ENCODE results near the gene FSTL3. TPM values are rescaled to one million over a fixed set of nuclear protein-coding genes. Genes with fewer than 3 reads are reported as not detected.

Gene FSTL3
- total RNA-seq, 2 experiments from 2014 or later = 6.2 to 6.5 TPM

DNA sequence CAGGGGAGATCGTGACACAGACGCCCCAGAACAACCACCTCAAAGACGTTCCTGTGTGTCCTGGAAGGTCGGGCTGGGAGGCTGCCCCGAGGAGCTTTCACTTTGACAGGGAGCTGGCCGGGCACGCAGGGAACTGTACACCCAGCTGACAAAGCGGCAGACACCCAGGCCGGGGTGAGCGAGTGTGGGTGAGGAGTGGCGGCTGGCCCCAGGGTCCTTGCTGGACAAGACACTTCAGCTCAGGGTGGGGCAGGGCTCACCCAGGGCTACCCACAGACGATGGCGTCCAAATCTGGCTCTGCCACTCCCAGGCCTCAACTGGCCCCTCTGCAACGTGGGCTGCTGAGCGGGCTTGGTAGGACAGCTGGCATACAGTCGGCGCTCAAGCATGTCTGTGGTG is 34.5 kb upstream of the FSTL3 start:
- Mint-ChIP-seq H3K27me3 (peaks cover 4% of the 10 kb centered on the region), H3K4me3 (no peak overlapping the region), H3K36me3 (peaks cover 4% of the 10 kb centered on the region), H3K27ac (no peak overlapping the region), H3K9me3 (no peaks in the 10 kb centered on the region), H3K4me1 (peaks cover 7% of the 10 kb centered on the region)
- DNase-seq = no peak

GRCh38 chr19:642767-643727 is 33.1 kb upstream of the FSTL3 start:
- no peak overlapping the region for H3K27ac Mint-ChIP-seq
- peaks cover 7% of the 10 kb centered on the region for H3K4me1 Mint-ChIP-seq

GRCh38 chr19:643736-644135 is 32.5 kb upstream of the FSTL3 start:
- Mint-ChIP-seq H3K27me3 (peaks cover 4% of the 10 kb centered on the region), H3K9me3 (no peaks in the 10 kb centered on the region), H3K27ac (no peak overlapping the region), H3K36me3 (peaks cover 8% of the 10 kb centered on the region), H3K4me1 (peaks cover 5% of the 10 kb centered on the region), H3K4me3 (no peak overlapping the region)
- DNase-seq = no peak

More at GRCh38 chr19:642767-643727, 33.1 kb upstream of the FSTL3 start:
- H3K9me3 Mint-ChIP-seq = no peaks in the 10 kb centered on the region
- H3K36me3 Mint-ChIP-seq = peaks cover 5% of the 10 kb centered on the region
- no peak for DNase-seq
- H3K4me3 Mint-ChIP-seq = peak overlapping the region; percentile 2
- peaks cover 4% of the 10 kb centered on the region for H3K27me3 Mint-ChIP-seq

GRCh38 chr19:644363-644762 is 31.8 kb upstream of the FSTL3 start:
- H3K36me3 Mint-ChIP-seq = peaks cover 9% of the 10 kb centered on the region
- H3K27me3 Mint-ChIP-seq = peaks cover 1% of the 10 kb centered on the region
- H3K4me1 Mint-ChIP-seq = peaks cover 2% of the 10 kb centered on the region
- H3K4me3 Mint-ChIP-seq = no peak overlapping the region
- no peak for DNase-seq
- no peaks in the 10 kb centered on the region for H3K9me3 Mint-ChIP-seq
- H3K27ac Mint-ChIP-seq = no peak overlapping the region

GRCh38 chr19:644789-645188 is 31.4 kb upstream of the FSTL3 start:
- Mint-ChIP-seq H3K4me3 (no peak overlapping the region), H3K27me3 (no peaks in the 10 kb centered on the region), H3K36me3 (peaks cover 9% of the 10 kb centered on the region), H3K4me1 (no peaks in the 10 kb centered on the region), H3K9me3 (no peaks in the 10 kb centered on the region), H3K27ac (no peak overlapping the region)
- no peak for DNase-seq

DNA sequence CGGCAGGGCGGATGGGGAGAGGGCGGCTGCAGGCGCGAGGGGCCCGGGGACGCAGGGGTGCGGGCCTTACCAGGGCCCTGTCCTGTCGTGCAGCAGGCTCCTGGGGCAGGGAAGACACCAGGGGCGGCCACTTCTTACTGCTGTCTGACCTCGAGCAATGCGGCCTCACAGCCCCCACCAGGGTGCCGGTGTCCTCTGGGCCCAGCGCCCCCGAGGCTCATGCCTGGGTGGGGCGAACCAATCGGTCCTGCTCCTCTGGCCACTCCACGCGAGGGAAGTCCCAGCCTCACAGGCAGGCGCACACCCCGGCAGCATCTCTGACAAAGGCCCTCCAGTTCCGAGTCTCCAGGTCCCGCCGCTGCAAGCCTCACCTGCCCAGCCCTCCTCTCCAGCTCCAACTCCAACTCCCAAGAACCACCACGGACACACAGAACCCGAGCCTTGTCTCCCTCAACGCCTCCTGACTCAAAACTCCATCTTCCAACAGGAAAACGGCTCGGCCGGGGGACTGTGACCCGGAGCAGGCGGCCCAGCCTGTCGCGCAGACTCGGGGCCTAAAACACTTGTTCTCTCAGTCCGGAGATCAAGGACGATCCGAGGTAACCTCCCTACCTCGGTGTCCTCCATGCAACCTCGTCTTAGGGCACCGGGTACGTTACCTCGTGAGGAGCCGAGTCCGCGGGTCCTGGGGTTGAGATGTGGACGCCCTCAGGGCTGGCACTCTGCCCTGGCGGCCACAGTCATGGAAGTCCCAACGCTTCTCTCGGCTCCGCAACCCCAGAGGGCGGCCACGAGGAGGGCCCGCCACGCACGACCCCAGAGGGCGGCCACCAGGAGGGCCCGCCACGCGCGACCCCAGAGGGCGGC is 30.0 kb upstream of the FSTL3 start:
- H3K9me3 Mint-ChIP-seq = no peaks in the 10 kb centered on the region
- peaks cover 9% of the 10 kb centered on the region for H3K36me3 Mint-ChIP-seq
- H3K4me3 Mint-ChIP-seq = no peak overlapping the region
- no peaks in the 10 kb centered on the region for H3K27me3 Mint-ChIP-seq
- peak overlapping the region; percentile 60 for H3K27ac Mint-ChIP-seq
- DNase-seq = no peak
- H3K4me1 Mint-ChIP-seq = no peaks in the 10 kb centered on the region

GRCh38 chr19:646779-647565 is 29.2 kb upstream of the FSTL3 start:
- peaks cover 9% of the 10 kb centered on the region for H3K36me3 Mint-ChIP-seq
- H3K27ac Mint-ChIP-seq = no peak overlapping the region
- H3K9me3 Mint-ChIP-seq = no peaks in the 10 kb centered on the region
- DNase-seq = no peak
- H3K27me3 Mint-ChIP-seq = no peaks in the 10 kb centered on the region
- H3K4me3 Mint-ChIP-seq = no peak overlapping the region
- H3K4me1 Mint-ChIP-seq = no peaks in the 10 kb centered on the region

GRCh38 chr19:647566-648284 is 28.5 kb upstream of the FSTL3 start:
- Mint-ChIP-seq H3K4me1 (no peaks in the 10 kb centered on the region), H3K27me3 (no peaks in the 10 kb centered on the region), H3K36me3 (peaks cover 9% of the 10 kb centered on the region), H3K9me3 (no peaks in the 10 kb centered on the region), H3K4me3 (no peak overlapping the region), H3K27ac (no peak overlapping the region)
- no peak for DNase-seq

DNA sequence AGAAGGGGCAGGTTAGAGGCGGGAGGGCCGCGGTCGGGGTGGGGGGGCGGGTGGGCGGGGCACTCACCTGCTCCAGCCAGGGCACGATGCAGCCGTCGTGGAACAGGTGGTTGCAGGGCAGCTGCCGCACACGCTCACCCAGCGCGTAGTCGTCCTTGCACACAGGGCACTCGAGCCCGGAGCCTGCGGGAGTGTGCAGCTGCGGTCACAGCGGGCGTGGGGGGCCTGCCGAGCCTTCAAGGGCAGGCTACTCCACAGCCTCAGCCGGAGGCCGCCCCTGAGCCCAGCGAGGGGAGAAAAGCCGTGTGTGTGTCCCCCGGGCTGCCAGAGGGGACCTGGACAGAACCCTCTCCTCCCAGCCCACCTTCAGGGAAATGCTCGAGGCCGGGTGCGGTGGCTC is 27.9 kb upstream of the FSTL3 start:
- Mint-ChIP-seq H3K4me1 (no peaks in the 10 kb centered on the region), H3K9me3 (no peaks in the 10 kb centered on the region), H3K27me3 (no peaks in the 10 kb centered on the region), H3K36me3 (peaks cover 9% of the 10 kb centered on the region), H3K27ac (no peak overlapping the region), H3K4me3 (no peak overlapping the region)
- DNase-seq = no peak

- Mint-ChIP-seq H3K9me3 (no peaks in the 10 kb centered on the region), H3K4me3 (no peak overlapping the region), H3K36me3 (peaks cover 9% of the 10 kb centered on the region), H3K27me3 (no peaks in the 10 kb centered on the region), H3K27ac (no peak overlapping the region), H3K4me1 (no peaks in the 10 kb centered on the region)
- no peak for DNase-seq
These were observed 27.0 kb upstream of the FSTL3 start for GRCh38 chr19:648904-649801.

DNA sequence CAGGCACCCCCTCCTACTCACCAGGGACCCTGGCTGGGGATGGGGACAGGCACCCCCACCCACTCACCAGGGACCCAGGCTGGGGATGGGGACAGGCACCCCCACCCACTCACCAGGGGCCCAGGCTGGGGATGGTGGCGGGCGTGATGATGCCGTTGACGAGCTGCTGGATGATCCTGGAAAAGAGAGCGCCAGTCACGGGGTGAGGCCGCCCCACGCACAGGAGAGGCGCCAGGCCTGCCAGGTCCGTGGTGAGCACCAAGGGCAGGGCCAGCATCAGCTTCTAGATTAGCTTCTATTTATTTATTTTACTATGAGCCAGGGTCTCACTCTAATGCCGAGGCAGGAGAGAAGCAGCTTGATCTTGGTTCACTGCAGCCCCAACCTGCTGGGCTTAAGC is 26.1 kb upstream of the FSTL3 start:
- H3K4me3 Mint-ChIP-seq = no peak overlapping the region
- peaks cover 5% of the 10 kb centered on the region for H3K4me1 Mint-ChIP-seq

GRCh38 chr19:651114-651818 is 24.9 kb upstream of the FSTL3 start:
- H3K27me3 Mint-ChIP-seq = no peaks in the 10 kb centered on the region
- peaks cover 15% of the 10 kb centered on the region for H3K4me1 Mint-ChIP-seq
- no peak overlapping the region for H3K27ac Mint-ChIP-seq
- DNase-seq = no peak
- peaks cover 10% of the 10 kb centered on the region for H3K36me3 Mint-ChIP-seq
- no peak overlapping the region for H3K4me3 Mint-ChIP-seq
- H3K9me3 Mint-ChIP-seq = no peaks in the 10 kb centered on the region

More for the DNA sequence above, 26.1 kb upstream of the FSTL3 start:
- Mint-ChIP-seq H3K27ac (no peak overlapping the region), H3K27me3 (no peaks in the 10 kb centered on the region), H3K9me3 (no peaks in the 10 kb centered on the region), H3K36me3 (peaks cover 10% of the 10 kb centered on the region)
- DNase-seq = no peak

DNA sequence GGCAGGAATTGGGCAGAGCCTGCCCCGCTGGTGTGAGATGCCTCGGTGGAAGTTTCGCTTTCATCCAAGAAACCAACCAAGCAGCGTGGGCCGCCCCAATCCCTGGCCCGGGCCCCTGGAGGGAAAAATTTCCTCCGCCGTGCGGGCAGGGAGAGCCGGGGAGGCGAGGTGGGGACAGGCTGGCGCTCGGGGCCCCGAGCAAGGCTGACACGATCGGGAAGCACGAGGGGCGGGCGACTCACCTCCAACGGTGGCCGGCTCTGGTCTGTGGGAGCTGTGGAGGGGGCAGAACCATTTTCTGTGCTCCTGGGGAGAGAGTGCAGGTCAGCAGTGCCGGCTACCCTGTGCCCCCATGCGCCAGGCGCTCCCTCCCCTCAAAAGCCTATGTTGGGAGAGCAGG is 24.2 kb upstream of the FSTL3 start:
- H3K36me3 Mint-ChIP-seq = peaks cover 10% of the 10 kb centered on the region
- no peak for DNase-seq
- no peak overlapping the region for H3K27ac Mint-ChIP-seq
- peaks cover 15% of the 10 kb centered on the region for H3K4me1 Mint-ChIP-seq
- H3K4me3 Mint-ChIP-seq = no peak overlapping the region
- H3K27me3 Mint-ChIP-seq = no peaks in the 10 kb centered on the region
- H3K9me3 Mint-ChIP-seq = no peaks in the 10 kb centered on the region
